Measurements from ENCODE around the gene TBKBP1. TPM values are rescaled to one million over a fixed set of nuclear protein-coding genes. Genes with fewer than 3 reads are reported as not detected.

The TBKBP1 gene
- total RNA-seq, 2 donors from 2014 or later = 8.0 to 13.2 TPM

- Histone ChIP-seq H3K27ac (no peak overlapping the region), H3K4me1 (no peaks in the 10 kb centered on the region), H3K36me3 (replicated peaks in 1 of 2; ENCODE audit: insufficient read depth in 1 of 2, low read depth in 2 of 2) (no peaks in the 10 kb centered on the region), H3K27me3 (no peaks in the 10 kb centered on the region), H3K4me3 (no peak overlapping the region), H3K9me3 (no peaks in the 10 kb centered on the region)
- DNase-seq (no peak), ATAC-seq (no peak)
- 39 to 43% methylated on average over 14 to 15 of the region's 15 CpGs for WGBS, 2 donors
- intact Hi-C loops (cut with DNase I) = no loop called here
- TF ChIP-seq POLR2A (IDR thresholded peaks at IDR 0.05) (no peak), CTCF (IDR thresholded peaks at IDR 0.05) (no peak)
Observed at GRCh38 chr17:47713980-47714700, 20.2 kb downstream of the TBKBP1 start.

GRCh38 chr17:47714773-47715396, 20.9 kb downstream of the TBKBP1 start:
- no peak for TF ChIP-seq CTCF (IDR thresholded peaks at IDR 0.05)
- TF ChIP-seq POLR2A (IDR thresholded peaks at IDR 0.05) = no peak
- H3K27ac ChIP-seq = no peak overlapping the region
- no peak overlapping the region for H3K4me3 ChIP-seq
- WGBS, 2 donors = 54 to 71% methylated on average over 3 to 6 of the region's 6 CpGs
- H3K4me1 ChIP-seq = no peaks in the 10 kb centered on the region
- intact Hi-C loops (cut with DNase I) = no loop called here
- no peaks in the 10 kb centered on the region for H3K36me3 ChIP-seq (replicated peaks in 1 of 2; ENCODE audit: insufficient read depth in 1 of 2, low read depth in 2 of 2)
- no peaks in the 10 kb centered on the region for H3K27me3 ChIP-seq
- ATAC-seq (no peak), DNase-seq (no peak)
- no peaks in the 10 kb centered on the region for H3K9me3 ChIP-seq

- Histone ChIP-seq H3K36me3 (replicated peaks in 1 of 2; ENCODE audit: insufficient read depth in 1 of 2, low read depth in 2 of 2) (no peaks in the 10 kb centered on the region), H3K27ac (no peak overlapping the region), H3K27me3 (peaks cover 0 to 3% of the 10 kb centered on the region in 2 donors), H3K4me3 (no peak overlapping the region), H3K9me3 (no peaks in the 10 kb centered on the region), H3K4me1 (no peaks in the 10 kb centered on the region)
- DNase-seq (no peak), ATAC-seq (no peak)
- 65 to 69% methylated on average over 10 of the region's 10 CpGs for WGBS, 2 donors
- intact Hi-C loops (cut with DNase I) = no loop called here
- no peak for TF ChIP-seq CTCF (IDR thresholded peaks at IDR 0.05)
- TF ChIP-seq POLR2A (IDR thresholded peaks at IDR 0.05) = no peak
Observed at GRCh38 chr17:47715669-47716325, 21.8 kb downstream of the TBKBP1 start.

GRCh38 chr17:47716375-47716774, 22.4 kb downstream of the TBKBP1 start:
- H3K27ac ChIP-seq = no peak overlapping the region
- no peak overlapping the region for H3K4me3 ChIP-seq
- ATAC-seq = no peak
- H3K9me3 ChIP-seq = no peaks in the 10 kb centered on the region
- no peaks in the 10 kb centered on the region for H3K36me3 ChIP-seq (replicated peaks in 1 of 2; ENCODE audit: insufficient read depth in 1 of 2, low read depth in 2 of 2)
- intact Hi-C loops (cut with DNase I) = no loop called here
- peaks cover 5% of the 10 kb centered on the region for H3K4me1 ChIP-seq
- peaks cover 0 to 9% of the 10 kb centered on the region in 2 donors for H3K27me3 ChIP-seq
- 82% methylated on average over 3 of the region's 3 CpGs; no CpG with 5 or more reads in 1 of the 2 donors for WGBS, 2 donors
- no peak for TF ChIP-seq CTCF (IDR thresholded peaks at IDR 0.05)
- TF ChIP-seq POLR2A (IDR thresholded peaks at IDR 0.05) = no peak
- DNase-seq = no peak

All from body of pancreas (tissue), 4 donors.